Fibroblast of peridontal ligament (primary cell): Measurements from ENCODE around the gene FAXDC2.
A peak's percentile ranks its signal among the peaks of the same experiment; 100 is the strongest.

Experiments used
- DNase-seq: peaks from one replicate; pipeline ENCODE4 v3.0.0-alpha.2; 2010; ENCODE audit errors: extremely low read depth

FAXDC2 gene

GRCh38 chr5:154797762-154798161, 52.6 kb downstream of the FAXDC2 start:
- peak; percentile 30 for DNase-seq

GRCh38 chr5:154795235-154795596, 55.2 kb downstream of the FAXDC2 start:
- DNase-seq, result peak; percentile 38

GRCh38 chr5:154794525-154795234, 55.7 kb downstream of the FAXDC2 start:
- DNase-seq, result peak; percentile 28

- DNase-seq, result no peak
Measured at GRCh38 chr5:154793599-154794524, 56.5 kb downstream of the FAXDC2 start.

GRCh38 chr5:154791535-154791934, 58.9 kb downstream of the FAXDC2 start:
- DNase-seq, result no peak

- DNase-seq, result no peak
Measured at GRCh38 chr5:154788212-154788611, 62.2 kb downstream of the FAXDC2 start.

GRCh38 chr5:154786414-154786813, 64.0 kb downstream of the FAXDC2 start:
- peak; percentile 44 for DNase-seq

- no peak for DNase-seq
Measured at GRCh38 chr5:154784856-154785255, 65.5 kb downstream of the FAXDC2 start.

- no peak for DNase-seq
Measured at GRCh38 chr5:154783774-154784460, 66.5 kb downstream of the FAXDC2 start.

GRCh38 chr5:154782812-154783592, 67.4 kb downstream of the FAXDC2 start:
- no peak for DNase-seq

- DNase-seq, result no peak
Measured at GRCh38 chr5:154782326-154782725, 68.1 kb downstream of the FAXDC2 start.

- no peak for DNase-seq
Measured at GRCh38 chr5:154780128-154780527, 70.3 kb downstream of the FAXDC2 start.

- DNase-seq, result peak; percentile 88
Measured at GRCh38 chr5:154779105-154779504, 71.3 kb downstream of the FAXDC2 start.

GRCh38 chr5:154778534-154778933, 71.9 kb downstream of the FAXDC2 start:
- no peak for DNase-seq

- no peak for DNase-seq
Measured at GRCh38 chr5:154776167-154776566, 74.2 kb downstream of the FAXDC2 start.

- no peak for DNase-seq
Measured at GRCh38 chr5:154773326-154773725, 77.1 kb downstream of the FAXDC2 start.

GRCh38 chr5:154771383-154771901, 79.0 kb downstream of the FAXDC2 start:
- peak; percentile 94 for DNase-seq

GRCh38 chr5:154770111-154770510, 80.3 kb downstream of the FAXDC2 start:
- DNase-seq, result no peak
